ENCODE data around the gene RCOR3. TPM values are rescaled to one million over a fixed set of nuclear protein-coding genes. Genes with fewer than 3 reads are reported as not detected.

RCOR3 gene
- total RNA-seq, 1 experiment from 2014 or later: 39.0 TPM

DNA sequence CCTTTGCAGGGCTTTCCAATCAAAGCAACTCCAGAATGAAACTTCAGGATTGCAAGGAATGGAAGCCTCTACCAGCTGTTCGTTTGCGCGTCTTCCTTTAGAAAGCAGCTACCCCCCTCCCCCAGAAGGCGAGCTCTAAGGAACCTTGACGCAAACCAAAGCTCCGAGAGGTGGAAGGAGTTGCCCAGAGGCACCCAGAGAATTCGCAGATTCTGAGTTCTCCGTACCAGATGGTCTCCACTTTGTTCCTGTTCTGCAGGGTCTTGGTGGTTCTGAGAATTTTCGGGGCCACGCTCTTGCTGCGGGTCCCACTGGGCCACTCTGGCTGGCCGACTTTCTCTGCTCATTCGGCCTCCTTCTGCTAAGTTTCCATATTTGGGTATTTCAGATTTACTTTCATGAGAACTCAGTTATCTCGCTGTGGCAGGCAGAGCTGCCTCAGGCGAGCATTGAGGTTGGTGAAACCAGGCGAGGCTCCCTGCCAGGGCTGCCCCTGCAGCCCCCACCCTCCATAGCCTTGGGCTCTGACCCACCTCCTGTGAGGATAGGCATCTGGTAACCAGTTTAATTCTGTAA lies 68.3 kb downstream of the RCOR3 start:
- TF ChIP-seq, protein P1, sequence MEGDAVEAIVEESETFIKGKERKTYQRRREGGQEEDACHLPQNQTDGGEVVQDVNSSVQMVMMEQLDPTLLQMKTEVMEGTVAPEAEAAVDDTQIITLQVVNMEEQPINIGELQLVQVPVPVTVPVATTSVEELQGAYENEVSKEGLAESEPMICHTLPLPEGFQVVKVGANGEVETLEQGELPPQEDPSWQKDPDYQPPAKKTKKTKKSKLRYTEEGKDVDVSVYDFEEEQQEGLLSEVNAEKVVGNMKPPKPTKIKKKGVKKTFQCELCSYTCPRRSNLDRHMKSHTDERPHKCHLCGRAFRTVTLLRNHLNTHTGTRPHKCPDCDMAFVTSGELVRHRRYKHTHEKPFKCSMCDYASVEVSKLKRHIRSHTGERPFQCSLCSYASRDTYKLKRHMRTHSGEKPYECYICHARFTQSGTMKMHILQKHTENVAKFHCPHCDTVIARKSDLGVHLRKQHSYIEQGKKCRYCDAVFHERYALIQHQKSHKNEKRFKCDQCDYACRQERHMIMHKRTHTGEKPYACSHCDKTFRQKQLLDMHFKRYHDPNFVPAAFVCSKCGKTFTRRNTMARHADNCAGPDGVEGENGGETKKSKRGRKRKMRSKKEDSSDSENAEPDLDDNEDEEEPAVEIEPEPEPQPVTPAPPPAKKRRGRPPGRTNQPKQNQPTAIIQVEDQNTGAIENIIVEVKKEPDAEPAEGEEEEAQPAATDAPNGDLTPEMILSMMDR (conservative IDR thresholded peaks at IDR 0.05; ENCODE audit: low read depth, low read length): no peak
- TF ChIP-seq EZH2 (IDR thresholded peaks at IDR 0.05; ENCODE audit: borderline replicate concordance, low read depth, low read length, poor library complexity, severe bottlenecking): no peak
- H3K4me1 ChIP-seq (ENCODE audit: insufficient read depth, low read length, poor library complexity, severe bottlenecking): no peaks in the 10 kb centered on the region
- CTCF ChIA-PET: interaction anchor here (0.6 kb wide), 1 partner anchor 75 kb away, joined by 3 read pairs; no protein-coding TSS in a partner anchor
- H3K4me3 ChIP-seq (ENCODE audit: low read depth, low read length, poor library complexity, severe bottlenecking): peak overlapping the region; percentile 72
- no peaks in the 10 kb centered on the region for H3K9me3 ChIP-seq (ENCODE audit: low read depth, low read length, poor library complexity, severe bottlenecking)
- no peak for DNase-seq (ENCODE audit: low spot score)
- H3K27me3 ChIP-seq (replicated peaks; ENCODE audit: insufficient read depth, low read depth, low read length, poor library complexity): no peaks in the 10 kb centered on the region
- no TSS peak for BruUV-seq (replicated peaks)
- no peaks in the 10 kb centered on the region for H3K36me3 ChIP-seq (ENCODE audit: insufficient read depth, low read length, poor library complexity, severe bottlenecking)
- intact Hi-C loops (cut with micrococcal nuclease; ENCODE audit: unreplicated experiment): no loop called here
- no peak overlapping the region for H3K27ac ChIP-seq (ENCODE audit: low read depth, low read length, poor library complexity, severe bottlenecking)
- POLR2A ChIA-PET (ENCODE audit: low non-redundant PET): no interaction called here

DNA sequence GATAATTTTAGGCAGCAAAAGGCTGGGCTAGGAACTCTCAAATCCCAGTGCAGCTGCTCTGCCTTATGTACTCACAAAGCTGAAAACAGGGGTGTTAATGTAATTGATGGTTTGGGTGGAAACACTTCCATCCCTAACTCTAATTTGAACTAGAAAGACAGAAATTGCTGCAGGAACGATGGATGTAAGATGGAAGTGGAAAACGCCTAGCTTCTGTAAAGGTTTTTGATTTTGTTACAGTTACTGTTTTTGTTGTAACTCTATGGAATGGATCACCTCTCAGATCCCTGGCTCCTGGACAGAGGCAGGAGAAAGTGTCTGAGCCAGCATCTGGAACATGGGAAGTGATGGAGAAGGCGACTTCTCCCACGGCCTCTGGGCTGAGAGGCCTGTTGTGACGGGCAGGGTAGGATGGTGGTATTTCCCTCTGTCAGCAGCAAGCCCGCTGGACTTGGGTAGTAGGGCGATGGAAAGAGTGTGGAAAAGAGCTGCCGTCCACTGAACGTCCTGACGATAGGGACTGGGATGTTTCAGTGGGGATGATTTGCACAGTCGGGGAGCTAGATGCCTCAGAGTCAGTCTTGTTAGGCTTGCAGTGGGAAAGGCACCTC lies 69.0 kb downstream of the RCOR3 start:
- DNase-seq (ENCODE audit: low spot score): no peak
- Histone ChIP-seq H3K4me1 (ENCODE audit: insufficient read depth, low read length, poor library complexity, severe bottlenecking) (no peaks in the 10 kb centered on the region), H3K4me3 (ENCODE audit: low read depth, low read length, poor library complexity, severe bottlenecking) (no peak overlapping the region), H3K27ac (ENCODE audit: low read depth, low read length, poor library complexity, severe bottlenecking) (no peak overlapping the region), H3K9me3 (ENCODE audit: low read depth, low read length, poor library complexity, severe bottlenecking) (no peaks in the 10 kb centered on the region), H3K36me3 (ENCODE audit: insufficient read depth, low read length, poor library complexity, severe bottlenecking) (no peaks in the 10 kb centered on the region), H3K27me3 (replicated peaks; ENCODE audit: insufficient read depth, low read depth, low read length, poor library complexity) (no peaks in the 10 kb centered on the region)
- TSS peak; percentile 32 for BruUV-seq (replicated peaks)
- CTCF ChIA-PET: interaction anchor here (0.6 kb wide), 1 partner anchor 9 kb away, joined by 3 read pairs; no protein-coding TSS in a partner anchor
- POLR2A ChIA-PET (ENCODE audit: low non-redundant PET): no interaction called here
- no peak for TF ChIP-seq EZH2 (IDR thresholded peaks at IDR 0.05; ENCODE audit: borderline replicate concordance, low read depth, low read length, poor library complexity, severe bottlenecking)
- TF ChIP-seq, protein P1 (conservative IDR thresholded peaks at IDR 0.05; ENCODE audit: low read depth, low read length): no peak
- intact Hi-C loops (cut with micrococcal nuclease; ENCODE audit: unreplicated experiment): no loop called here

DNA sequence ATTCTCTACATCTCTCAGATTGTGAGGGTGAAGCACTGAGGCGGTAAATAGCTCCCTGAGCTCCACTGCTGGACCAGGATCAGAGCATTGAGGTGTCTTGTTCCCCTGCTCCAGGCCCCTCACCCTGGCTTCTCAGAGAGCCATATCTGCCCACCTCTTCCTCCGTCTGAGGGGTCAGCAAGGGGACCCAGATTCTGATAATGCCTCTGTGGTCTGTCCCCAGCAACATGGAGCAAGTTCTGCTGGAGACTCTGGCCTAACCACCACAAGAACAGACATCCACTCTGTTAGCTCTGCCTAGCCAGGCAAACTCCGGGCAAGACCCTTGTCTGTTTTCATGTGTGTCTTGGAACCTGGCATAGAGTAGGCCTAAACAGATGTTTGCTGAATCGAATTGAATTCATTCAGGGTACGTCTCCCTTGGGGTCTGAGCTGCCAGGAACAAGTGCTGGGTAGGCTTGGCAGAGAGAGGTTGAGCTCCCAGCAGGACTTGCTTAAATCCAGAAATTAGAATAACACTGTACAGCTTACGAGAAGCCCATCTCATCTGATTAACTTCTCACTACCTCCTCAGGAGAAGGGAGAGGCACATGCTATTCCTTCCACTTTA lies 69.8 kb downstream of the RCOR3 start:
- TF ChIP-seq, protein P1 (conservative IDR thresholded peaks at IDR 0.05; ENCODE audit: low read depth, low read length): no peak
- DNase-seq (ENCODE audit: low spot score): peak; percentile 35
- ChIA-PET CTCF (no interaction called here), POLR2A (ENCODE audit: low non-redundant PET) (no interaction called here)
- Histone ChIP-seq H3K9me3 (ENCODE audit: low read depth, low read length, poor library complexity, severe bottlenecking) (no peaks in the 10 kb centered on the region), H3K27me3 (replicated peaks; ENCODE audit: insufficient read depth, low read depth, low read length, poor library complexity) (no peaks in the 10 kb centered on the region), H3K36me3 (ENCODE audit: insufficient read depth, low read length, poor library complexity, severe bottlenecking) (no peaks in the 10 kb centered on the region), H3K4me1 (ENCODE audit: insufficient read depth, low read length, poor library complexity, severe bottlenecking) (no peaks in the 10 kb centered on the region), H3K4me3 (ENCODE audit: low read depth, low read length, poor library complexity, severe bottlenecking) (no peak overlapping the region), H3K27ac (ENCODE audit: low read depth, low read length, poor library complexity, severe bottlenecking) (no peak overlapping the region)
- intact Hi-C loops (cut with micrococcal nuclease; ENCODE audit: unreplicated experiment): no loop called here
- BruUV-seq (replicated peaks): no TSS peak

Measured in A673 (cell line).